Activated effector memory CD4-positive, alpha-beta T cell treated with anti-CD3 and anti-CD28 coated beads, Interleukin-2, amount 50 U/mL, for 16 hours (primary cell): ENCODE results near the gene GNL1.
A peak's percentile ranks its signal among the peaks of the same experiment; 100 is the strongest.
"Not testable (repeated sequence)": the region's sequence is repeated elsewhere in the genome, so short reads cannot be mapped to it uniquely, and the experiment has no call there.

Experiments used
- DNase-seq: peaks from one replicate; pipeline ENCODE4 v3.0.0-alpha.2; 2020

Gene GNL1

GRCh38 chr6:30521952-30522351 is 34.3 kb downstream of the GNL1 start:
- not testable (repeated sequence) for DNase-seq

- not testable (repeated sequence) for DNase-seq
Observed at GRCh38 chr6:30521082-30521481, 35.2 kb downstream of the GNL1 start.

GRCh38 chr6:30520522-30520921 is 35.8 kb downstream of the GNL1 start:
- DNase-seq = no peak

- DNase-seq = not testable (repeated sequence)
Observed at GRCh38 chr6:30518505-30519145, 37.7 kb downstream of the GNL1 start.

- DNase-seq = not testable (repeated sequence)
Observed at GRCh38 chr6:30517767-30518504, 38.4 kb downstream of the GNL1 start.

- DNase-seq = not testable (repeated sequence)
Observed at GRCh38 chr6:30516754-30517076, 39.6 kb downstream of the GNL1 start.

GRCh38 chr6:30515944-30516753 is 40.1 kb downstream of the GNL1 start:
- DNase-seq = peak; percentile 96

- DNase-seq = no peak
Observed at GRCh38 chr6:30515106-30515505, 41.2 kb downstream of the GNL1 start.

GRCh38 chr6:30513451-30513850 is 42.8 kb downstream of the GNL1 start:
- DNase-seq = no peak

GRCh38 chr6:30511169-30511546 is 45.1 kb downstream of the GNL1 start:
- no peak for DNase-seq

- peak; percentile 49 for DNase-seq
Observed at GRCh38 chr6:30510419-30511168, 45.7 kb downstream of the GNL1 start.

- DNase-seq = peak; percentile 74
Observed at GRCh38 chr6:30508890-30509736, 47.2 kb downstream of the GNL1 start.

GRCh38 chr6:30507849-30508827 is 48.2 kb downstream of the GNL1 start:
- DNase-seq = no peak

- no peak for DNase-seq
Observed at GRCh38 chr6:30500421-30501355, 55.6 kb downstream of the GNL1 start.

GRCh38 chr6:30498705-30499104 is 57.6 kb downstream of the GNL1 start:
- DNase-seq = not testable (repeated sequence)

- DNase-seq = peak; percentile 54
Observed at GRCh38 chr6:30497714-30498113, 58.6 kb downstream of the GNL1 start.

GRCh38 chr6:30497261-30497599 is 59.1 kb downstream of the GNL1 start:
- DNase-seq = not testable (repeated sequence)

GRCh38 chr6:30495993-30496392 is 60.3 kb downstream of the GNL1 start:
- DNase-seq = no peak

- DNase-seq = peak; percentile 56
Observed at GRCh38 chr6:30495060-30495459, 61.2 kb downstream of the GNL1 start.
